ENCODE measurements around the gene KEAP1. TPM values are rescaled to one million over a fixed set of nuclear protein-coding genes. Genes with fewer than 3 reads are reported as not detected.

The KEAP1 gene
- polyA plus RNA-seq, 10 donors = 57.9 to 73.5 (median 65.2) TPM

- DNase-seq = no peak
Observed at GRCh38 chr19:10452726-10453618, 50.2 kb downstream of the KEAP1 start.

DNA sequence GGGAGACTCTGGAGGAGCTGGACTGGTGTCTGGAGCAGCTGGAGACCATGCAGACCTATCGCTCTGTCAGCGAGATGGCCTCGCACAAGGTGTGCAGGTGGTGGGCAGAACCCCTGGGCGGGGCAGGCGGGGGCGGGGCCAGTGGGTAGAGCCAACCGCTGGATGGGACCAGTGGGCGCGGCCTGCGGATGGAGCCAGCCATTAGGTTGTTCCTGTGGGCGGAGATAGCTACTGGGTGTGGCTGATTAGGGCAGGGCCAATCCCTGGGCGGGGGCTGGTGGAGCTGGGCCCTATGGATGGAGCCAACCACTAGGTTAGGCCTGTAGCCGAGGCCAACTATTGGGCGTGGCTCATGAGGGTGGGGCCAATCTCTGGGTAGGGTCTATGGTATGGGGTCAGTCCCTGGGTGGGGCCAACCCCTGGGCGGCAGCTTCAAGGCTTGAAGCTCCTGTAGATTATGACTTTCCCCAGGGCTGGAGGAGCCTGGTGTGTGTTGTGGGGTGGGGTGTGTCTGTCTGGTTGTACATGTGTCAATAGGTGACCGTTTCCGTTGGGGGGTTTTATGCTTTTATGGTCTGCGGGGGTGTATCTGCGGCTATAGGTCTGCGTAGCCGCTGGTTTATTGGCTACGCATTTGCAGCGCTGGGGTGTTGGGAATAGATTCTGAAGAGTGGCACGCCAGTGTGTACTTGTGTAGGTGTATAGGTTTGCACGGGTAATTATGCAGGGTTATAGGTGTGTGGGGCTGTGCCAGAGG lies 52.1 kb downstream of the KEAP1 start:
- no peak for DNase-seq

DNA sequence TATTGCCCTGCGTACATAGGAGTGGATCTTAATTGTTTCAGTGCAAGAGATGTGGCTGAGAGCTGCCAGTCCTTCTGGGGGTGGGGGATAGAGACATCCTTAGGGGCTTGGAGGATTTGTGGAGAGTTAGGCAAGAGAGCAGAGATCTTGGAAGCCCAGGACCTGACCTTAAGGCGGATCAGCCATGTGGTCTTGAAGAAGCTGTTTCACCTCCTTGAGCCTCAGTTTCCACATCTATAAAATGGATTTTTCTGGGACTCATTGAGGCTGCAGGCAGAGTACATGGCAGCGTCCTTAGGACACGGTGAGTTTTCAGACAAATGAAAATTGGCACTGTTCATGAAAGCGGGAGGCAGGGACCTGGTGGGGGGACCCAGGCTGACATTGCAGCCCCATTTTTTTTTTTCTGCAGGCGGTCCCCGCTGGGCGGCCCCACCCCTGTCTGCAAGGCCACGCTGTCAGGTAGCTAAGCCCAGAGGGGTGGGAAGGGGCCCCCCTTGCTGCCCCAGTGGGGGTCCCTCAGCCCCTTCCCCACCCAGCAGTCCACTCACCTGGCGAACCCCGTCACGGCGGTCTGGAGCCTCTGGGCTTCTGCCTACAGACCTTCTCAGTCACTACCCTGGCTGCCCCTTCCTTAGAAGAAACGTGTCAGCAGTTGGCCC lies 52.8 kb downstream of the KEAP1 start:
- no peak for DNase-seq

DNA sequence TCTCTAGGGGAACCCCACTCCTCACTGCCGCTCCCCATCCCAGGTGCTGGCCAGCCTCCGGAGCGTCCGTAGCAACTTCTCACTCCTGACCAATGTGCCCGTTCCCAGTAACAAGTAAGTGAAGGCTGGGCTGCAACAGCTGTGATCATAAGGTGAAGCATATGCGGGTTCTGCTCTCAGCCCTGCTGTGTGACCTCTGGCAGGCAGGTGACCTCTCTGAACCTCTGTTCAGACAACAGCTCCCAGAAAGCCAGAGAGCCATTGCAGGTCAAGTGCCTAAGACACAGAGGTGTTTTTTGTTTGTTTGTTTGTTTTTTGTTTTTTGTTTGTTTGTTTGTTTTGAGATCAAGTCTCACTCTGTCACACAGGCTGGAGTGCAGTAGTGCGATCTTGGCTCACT lies 54.1 kb downstream of the KEAP1 start:
- DNase-seq = no peak

GRCh38 chr19:10442698-10443097 lies 60.5 kb downstream of the KEAP1 start:
- DNase-seq = no peak

DNA sequence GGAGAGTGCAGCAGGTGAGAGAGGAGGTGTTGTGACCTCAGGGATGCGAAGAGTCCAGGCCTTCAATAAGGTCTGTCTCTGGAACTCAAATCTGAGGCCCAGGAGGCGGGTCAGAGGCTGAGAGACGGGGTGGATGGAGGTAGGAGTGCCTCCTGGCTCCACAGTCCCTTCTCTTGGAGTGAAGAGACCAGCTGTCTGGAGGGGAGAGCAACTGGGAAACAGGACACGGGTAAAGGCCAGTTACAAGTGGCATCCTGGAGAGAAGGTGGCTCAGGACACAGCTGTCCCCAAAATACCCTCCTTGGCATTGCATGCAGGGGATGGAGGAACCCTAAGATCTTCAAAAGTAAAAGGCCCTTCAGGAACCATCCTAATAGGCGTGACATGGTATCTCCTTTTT lies 63.6 kb downstream of the KEAP1 start:
- DNase-seq = no peak

Other genes starting within 250 kb of the KEAP1 start
- gene ICAM1, start 232.2 kb downstream of the KEAP1 start, polyA plus RNA-seq (ENCODE audit: insufficient read length in 10 of 10) = 10 to 100 TPM in 2 of 10 donors, 1 to 10 TPM in 8; 5.9 to 11.8 (median 7.3) TPM
- gene ICAM4, start 216.4 kb downstream of the KEAP1 start, polyA plus RNA-seq (ENCODE audit: insufficient read length in 10 of 10) = under 1 TPM; 0.21 to 0.82 (median 0.36) TPM
- gene ICAM5, start 213.4 kb downstream of the KEAP1 start, polyA plus RNA-seq (ENCODE audit: insufficient read length in 10 of 10) = under 1 TPM in 9 of 10 donors, not detected in 1; 0.07 to 0.28 (median 0.15) TPM
- gene ZGLP1, start 193.5 kb downstream of the KEAP1 start, polyA plus RNA-seq (ENCODE audit: insufficient read length in 10 of 10) = 1 to 10 TPM; 1.7 to 6.1 (median 2.9) TPM
- gene FDX2, start 187.3 kb downstream of the KEAP1 start, polyA plus RNA-seq (ENCODE audit: insufficient read length in 10 of 10) = 10 to 100 TPM; 10.8 to 18.1 (median 14.8) TPM
- 10 to 100 TPM in 8 of 10 donors, 1 to 10 TPM in 2; 9.4 to 21.1 (median 15.0) TPM for gene RAVER1, start 169.8 kb downstream of the KEAP1 start, polyA plus RNA-seq (ENCODE audit: insufficient read length in 10 of 10)
- gene ICAM3, start 163.7 kb downstream of the KEAP1 start, polyA plus RNA-seq (ENCODE audit: insufficient read length in 10 of 10) = 10 to 100 TPM in 1 of 10 donors, 1 to 10 TPM in 9; 4.5 to 15.8 (median 6.0) TPM
- gene TYK2, start 122.8 kb downstream of the KEAP1 start, polyA plus RNA-seq (ENCODE audit: insufficient read length in 10 of 10) = 10 to 100 TPM; 49.2 to 99.2 (median 62.8) TPM
- 100 to 1,000 TPM; 104 to 142 (median 124) TPM for gene CDC37, start 99.8 kb downstream of the KEAP1 start, polyA plus RNA-seq (ENCODE audit: insufficient read length in 10 of 10)
- 1 to 10 TPM; 2.9 to 4.8 (median 3.9) TPM for gene PDE4A, start 82.8 kb downstream of the KEAP1 start, polyA plus RNA-seq (ENCODE audit: insufficient read length in 10 of 10)
- 1 to 10 TPM in 9 of 10 donors, under 1 TPM in 1; 0.95 to 2.9 (median 1.2) TPM for gene S1PR5, start 14.1 kb upstream of the KEAP1 start, polyA plus RNA-seq (ENCODE audit: insufficient read length in 10 of 10)
- gene ATG4D, start 40.5 kb upstream of the KEAP1 start, polyA plus RNA-seq (ENCODE audit: insufficient read length in 10 of 10) = 10 to 100 TPM; 15.1 to 25.3 (median 20.6) TPM
- 10 to 100 TPM; 15.6 to 27.9 (median 22.0) TPM for gene KRI1, start 62.7 kb upstream of the KEAP1 start, polyA plus RNA-seq (ENCODE audit: insufficient read length in 10 of 10)
- gene CDKN2D, start 65.6 kb upstream of the KEAP1 start, polyA plus RNA-seq (ENCODE audit: insufficient read length in 10 of 10) = 10 to 100 TPM; 13.6 to 22.3 (median 15.5) TPM
- gene AP1M2, start 84.0 kb upstream of the KEAP1 start, polyA plus RNA-seq (ENCODE audit: insufficient read length in 10 of 10) = 1 to 10 TPM in 2 of 10 donors, under 1 TPM in 4, not detected in 4; 0.23 to 2.9 (median 0.43) TPM
- gene SLC44A2, start 122.2 kb upstream of the KEAP1 start, polyA plus RNA-seq (ENCODE audit: insufficient read length in 10 of 10) = 100 to 1,000 TPM; 112 to 146 (median 132) TPM
- gene ILF3, start 151.0 kb upstream of the KEAP1 start, polyA plus RNA-seq (ENCODE audit: insufficient read length in 10 of 10) = 100 to 1,000 TPM; 126 to 193 (median 157) TPM
- 10 to 100 TPM; 20.0 to 40.3 (median 29.4) TPM for gene QTRT1, start 198.1 kb upstream of the KEAP1 start, polyA plus RNA-seq (ENCODE audit: insufficient read length in 10 of 10)
- 10 to 100 TPM; 60.7 to 83.2 (median 72.5) TPM for gene DNM2, start 214.7 kb upstream of the KEAP1 start, polyA plus RNA-seq (ENCODE audit: insufficient read length in 10 of 10)

All from muscle of back (tissue), 11 donors.